ENCODE measurements around the gene CCDC60.

DNA sequence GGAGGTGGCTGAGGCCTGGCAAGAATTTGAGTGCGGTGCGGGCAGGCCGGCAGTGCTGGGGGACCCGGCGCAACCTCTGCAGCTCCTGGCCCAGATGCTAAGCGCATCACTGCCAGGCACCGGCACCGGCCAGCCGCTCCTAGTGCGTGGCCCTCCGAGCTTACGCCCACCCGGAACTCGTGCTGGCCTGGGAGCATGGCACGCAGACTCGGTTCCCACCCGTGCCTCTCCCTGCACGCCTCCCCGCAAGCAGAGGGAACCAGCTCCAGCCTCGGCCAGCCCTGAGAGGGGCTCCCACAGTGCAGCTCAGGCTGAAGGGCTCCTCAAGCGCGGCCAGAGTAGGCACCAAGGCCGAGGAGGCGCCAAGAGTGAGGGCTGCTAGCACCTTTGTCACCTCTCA is 63.7 kb downstream of the CCDC60 start:
- TF ChIP-seq, protein P1, sequence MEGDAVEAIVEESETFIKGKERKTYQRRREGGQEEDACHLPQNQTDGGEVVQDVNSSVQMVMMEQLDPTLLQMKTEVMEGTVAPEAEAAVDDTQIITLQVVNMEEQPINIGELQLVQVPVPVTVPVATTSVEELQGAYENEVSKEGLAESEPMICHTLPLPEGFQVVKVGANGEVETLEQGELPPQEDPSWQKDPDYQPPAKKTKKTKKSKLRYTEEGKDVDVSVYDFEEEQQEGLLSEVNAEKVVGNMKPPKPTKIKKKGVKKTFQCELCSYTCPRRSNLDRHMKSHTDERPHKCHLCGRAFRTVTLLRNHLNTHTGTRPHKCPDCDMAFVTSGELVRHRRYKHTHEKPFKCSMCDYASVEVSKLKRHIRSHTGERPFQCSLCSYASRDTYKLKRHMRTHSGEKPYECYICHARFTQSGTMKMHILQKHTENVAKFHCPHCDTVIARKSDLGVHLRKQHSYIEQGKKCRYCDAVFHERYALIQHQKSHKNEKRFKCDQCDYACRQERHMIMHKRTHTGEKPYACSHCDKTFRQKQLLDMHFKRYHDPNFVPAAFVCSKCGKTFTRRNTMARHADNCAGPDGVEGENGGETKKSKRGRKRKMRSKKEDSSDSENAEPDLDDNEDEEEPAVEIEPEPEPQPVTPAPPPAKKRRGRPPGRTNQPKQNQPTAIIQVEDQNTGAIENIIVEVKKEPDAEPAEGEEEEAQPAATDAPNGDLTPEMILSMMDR (IDR thresholded peaks at IDR 0.05) = no peak
- no peak for TF ChIP-seq POLR2A (IDR thresholded peaks at IDR 0.05)
